Stomach (tissue), 4 donors: ENCODE measurements around the gene FAM219A.

Experiments used
- CTCF ChIP-seq, 7 experiments: fragments of 450-650 bp in 4 of 7; fragments of 200-600 bp in 3 of 7; sonication (generic) in 3 of 7; IDR thresholded peaks; one replicate each; pipeline ENCODE4 v1.5.1; 2016 to 2019; ENCODE audit warnings: antibody characterized with exemption in 7 of 7, control low read depth in 2 of 7, mild to moderate bottlenecking in 1 of 7
- EP300 ChIP-seq: sonication (generic); formaldehyde crosslinking; IDR thresholded peaks from one replicate; pipeline ENCODE4 v1.6.1; 2017; ENCODE audit warnings: antibody characterized with exemption

- TF ChIP-seq EP300, result no peak
- no peak for TF ChIP-seq CTCF (IDR thresholded peaks at IDR 0.05)
Measured at GRCh38 chr9:34365282-34365681, 93.1 kb downstream of the FAM219A start.
